ENCODE data around the gene DLEC1.

Gene DLEC1

GRCh38 chr3:38022896-38023709 is 15.9 kb upstream of the DLEC1 start:
- DNase-seq (ENCODE audit: insufficient read length, low spot score) (no peak), FAIRE-seq (no peak)
- TF ChIP-seq SPI1 (IDR thresholded peaks at IDR 0.05; ENCODE audit: low read depth, low read length) (no peak), POU2F2 (IDR thresholded peaks at IDR 0.05; ENCODE audit: low read depth, low read length) (no peak), POLR2AphosphoS5 (IDR thresholded peaks at IDR 0.05; ENCODE audit: low read depth, low read length) (no peak), TAF1 (IDR thresholded peaks at IDR 0.05; ENCODE audit: low read depth, low read length) (no peak), PAX5 (IDR thresholded peaks at IDR 0.05; ENCODE audit: insufficient read depth, low read length, severe bottlenecking) (no peak)

DNA sequence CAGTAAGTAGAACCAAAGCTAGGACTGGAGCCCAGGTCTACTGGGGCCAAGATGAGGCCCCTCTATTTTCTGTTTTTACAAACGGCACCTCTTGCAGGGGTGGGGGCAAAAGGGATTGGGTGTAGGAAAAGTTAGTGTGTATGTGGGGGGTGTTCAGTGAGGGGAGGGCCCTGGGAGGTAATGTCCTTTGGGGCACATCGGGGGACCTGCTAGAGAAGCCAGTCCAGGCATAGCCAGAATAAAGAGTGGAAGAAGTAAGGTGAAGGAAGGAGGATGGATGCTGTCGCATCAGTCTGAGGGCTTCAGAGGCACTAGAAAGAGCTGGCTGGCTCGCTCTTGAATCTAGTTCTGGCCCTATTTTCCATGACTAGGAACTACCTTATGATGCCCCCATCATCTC is 12.2 kb upstream of the DLEC1 start:
- TF ChIP-seq SPI1 (IDR thresholded peaks at IDR 0.05; ENCODE audit: low read depth, low read length) (no peak), POLR2A (IDR thresholded peaks at IDR 0.05; ENCODE audit: low read depth, low read length) (no peak), POU2F2 (IDR thresholded peaks at IDR 0.05; ENCODE audit: low read depth, low read length) (no peak), TAF1 (IDR thresholded peaks at IDR 0.05; ENCODE audit: low read depth, low read length) (no peak), POLR2AphosphoS5 (IDR thresholded peaks at IDR 0.05; ENCODE audit: low read depth, low read length) (no peak), PAX5 (IDR thresholded peaks at IDR 0.05; ENCODE audit: insufficient read depth, low read length, severe bottlenecking) (no peak)
- no peak for DNase-seq (ENCODE audit: insufficient read length, low spot score)
- no peak for FAIRE-seq

- FAIRE-seq = no peak
- DNase-seq (ENCODE audit: insufficient read length, low spot score) = no peak
- no peak for TF ChIP-seq PAX5 (IDR thresholded peaks at IDR 0.05; ENCODE audit: insufficient read depth, low read length, severe bottlenecking)
- no peak for TF ChIP-seq TAF1 (IDR thresholded peaks at IDR 0.05; ENCODE audit: low read depth, low read length)
- no peak for TF ChIP-seq POLR2AphosphoS5 (IDR thresholded peaks at IDR 0.05; ENCODE audit: low read depth, low read length)
- TF ChIP-seq POLR2A (IDR thresholded peaks at IDR 0.05; ENCODE audit: low read depth, low read length) = no peak
- no peak for TF ChIP-seq SPI1 (IDR thresholded peaks at IDR 0.05; ENCODE audit: low read depth, low read length)
- TF ChIP-seq POU2F2 (IDR thresholded peaks at IDR 0.05; ENCODE audit: low read depth, low read length) = no peak
Measured at GRCh38 chr3:38027466-38028465, 11.2 kb upstream of the DLEC1 start.

DNA sequence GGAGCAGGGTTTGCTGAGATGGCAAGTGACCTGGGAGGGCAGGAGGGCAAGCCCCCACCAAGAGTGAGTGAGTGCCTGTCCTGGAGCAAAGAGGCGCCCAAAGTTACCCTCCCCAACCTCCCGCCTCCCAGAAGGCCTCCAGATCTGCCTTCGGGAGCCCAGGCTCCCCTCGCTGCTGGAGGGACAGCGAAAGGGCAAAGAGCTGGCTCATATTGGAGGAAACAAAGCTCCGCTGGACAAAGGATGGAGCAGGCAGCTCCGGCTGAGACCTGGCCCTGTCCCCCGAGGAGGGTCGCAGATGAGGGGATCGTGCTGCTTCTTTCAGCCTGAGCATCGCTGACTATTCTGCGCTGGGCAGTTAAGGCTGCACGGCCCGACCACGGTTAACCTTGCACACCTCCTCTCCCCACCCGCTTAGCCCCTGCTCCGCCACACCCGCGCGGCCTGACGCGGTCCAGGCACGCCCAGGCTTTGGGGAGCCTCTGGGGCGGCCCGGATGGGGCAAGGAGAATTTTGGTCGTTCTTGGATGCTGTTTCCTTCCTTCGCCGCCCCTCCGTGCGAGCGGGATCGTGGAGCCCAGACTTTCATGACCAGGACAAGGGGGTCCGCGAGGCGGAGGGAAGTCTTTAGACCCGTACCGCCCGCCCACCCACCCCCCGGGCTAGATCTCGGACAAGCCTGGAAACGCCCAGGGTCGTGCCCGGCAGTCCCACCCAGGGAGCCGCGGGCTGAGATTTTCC is 10.2 kb upstream of the DLEC1 start:
- FAIRE-seq = no peak
- no peak for TF ChIP-seq PAX5 (IDR thresholded peaks at IDR 0.05; ENCODE audit: insufficient read depth, low read length, severe bottlenecking)
- no peak for TF ChIP-seq POLR2AphosphoS5 (IDR thresholded peaks at IDR 0.05; ENCODE audit: low read depth, low read length)
- no peak for TF ChIP-seq SPI1 (IDR thresholded peaks at IDR 0.05; ENCODE audit: low read depth, low read length)
- TF ChIP-seq POU2F2 (IDR thresholded peaks at IDR 0.05; ENCODE audit: low read depth, low read length) = no peak
- no peak for TF ChIP-seq POLR2A (IDR thresholded peaks at IDR 0.05; ENCODE audit: low read depth, low read length)
- TF ChIP-seq TAF1 (IDR thresholded peaks at IDR 0.05; ENCODE audit: low read depth, low read length) = no peak
- DNase-seq (ENCODE audit: insufficient read length, low spot score) = no peak

GRCh38 chr3:38029400-38030125 is 9.4 kb upstream of the DLEC1 start, which contains the start of gene PLCD1:
TSS of gene PLCD1 (minus strand) at chr3:38029642. CDS start at chr3:38029539, 103 bp downstream.
- DNase-seq (ENCODE audit: insufficient read length, low spot score) (no peak), FAIRE-seq (no peak)
- TF ChIP-seq POLR2A (IDR thresholded peaks at IDR 0.05; ENCODE audit: low read depth, low read length) = no peak
- no peak for TF ChIP-seq TAF1 (IDR thresholded peaks at IDR 0.05; ENCODE audit: low read depth, low read length)
- TF ChIP-seq SPI1 (IDR thresholded peaks at IDR 0.05; ENCODE audit: low read depth, low read length) = no peak
- TF ChIP-seq POLR2AphosphoS5 (IDR thresholded peaks at IDR 0.05; ENCODE audit: low read depth, low read length) = no peak
- TF ChIP-seq PAX5 (IDR thresholded peaks at IDR 0.05; ENCODE audit: insufficient read depth, low read length, severe bottlenecking) = no peak
- no peak for TF ChIP-seq POU2F2 (IDR thresholded peaks at IDR 0.05; ENCODE audit: low read depth, low read length)

GRCh38 chr3:38030126-38031021 is 8.6 kb upstream of the DLEC1 start:
- TF ChIP-seq TAF1 (IDR thresholded peaks at IDR 0.05; ENCODE audit: low read depth, low read length) = no peak
- no peak for TF ChIP-seq SPI1 (IDR thresholded peaks at IDR 0.05; ENCODE audit: low read depth, low read length)
- no peak for TF ChIP-seq POLR2A (IDR thresholded peaks at IDR 0.05; ENCODE audit: low read depth, low read length)
- TF ChIP-seq PAX5 (IDR thresholded peaks at IDR 0.05; ENCODE audit: insufficient read depth, low read length, severe bottlenecking) = no peak
- no peak for TF ChIP-seq POU2F2 (IDR thresholded peaks at IDR 0.05; ENCODE audit: low read depth, low read length)
- TF ChIP-seq POLR2AphosphoS5 (IDR thresholded peaks at IDR 0.05; ENCODE audit: low read depth, low read length) = no peak
- DNase-seq (ENCODE audit: insufficient read length, low spot score) (no peak), FAIRE-seq (no peak)
